ENCODE measurements around the gene NOC3L. TPM values are rescaled to one million over a fixed set of nuclear protein-coding genes. Genes with fewer than 3 reads are reported as not detected.

NOC3L gene
- total and polyA plus RNA-seq, 2 donors (not counting 1 experiment from before 2014, with no cell fraction given) = 10.2 to 42.0 TPM

GRCh38 chr10:94412449-94412848, 49.7 kb upstream of the NOC3L start:
- peaks cover 10% of the 10 kb centered on the region for H3K4me1 Mint-ChIP-seq
- no peak overlapping the region for H3K9ac ChIP-seq (ENCODE audit: low read length)
- H3K79me2 ChIP-seq (ENCODE audit: control insufficient read depth, insufficient read depth, low read length) = peaks cover 28% of the 10 kb centered on the region
- no peaks in the 10 kb centered on the region for H4K20me1 ChIP-seq (ENCODE audit: control insufficient read depth, insufficient read depth, low read length, poor library complexity, severe bottlenecking)
- no peaks in the 10 kb centered on the region for H3K9me3 ChIP-seq (ENCODE audit: control extremely low read depth in 1 of 3, control insufficient read depth in 2 of 3, insufficient read depth in 1 of 3, low read length in 2 of 3)
- H3K36me3 ChIP-seq (replicated peaks in 1 of 2; ENCODE audit: control extremely low read depth in 1 of 2, control insufficient read depth in 1 of 2, extremely low read depth in 1 of 2, insufficient read depth in 2 of 2, low read length in 1 of 2) = no peaks in the 10 kb centered on the region
- H3K27me3 Mint-ChIP-seq = peaks cover 3% of the 10 kb centered on the region
- no peak overlapping the region for H3K4me3 ChIP-seq (ENCODE audit: control extremely low read depth in 1 of 5, extremely low read depth in 1 of 5, insufficient read depth in 1 of 5, low read depth in 2 of 5, low read length in 4 of 5)
- no peaks in the 10 kb centered on the region for H3K4me1 ChIP-seq (ENCODE audit: control insufficient read depth in 2 of 2, insufficient read depth in 2 of 2, low read length in 2 of 2)
- ChIA-PET CTCF (interaction anchor here (1.1 to 4.5 kb wide), 3 partner anchors 9 to 92 kb away, joined by 5 to 23 read pairs (median 7); partner anchors contain the start of gene TBC1D12), POLR2A (no interaction called here)
- H3K27me3 ChIP-seq (replicated peaks in 1 of 4; ENCODE audit: control extremely low read depth in 1 of 4, control insufficient read depth in 3 of 4, insufficient read depth in 4 of 4, low read length in 3 of 4) = peaks cover 0 to 6% (median 2%) of the 10 kb centered on the region in 4 experiments
- WGBS (ENCODE audit: insufficient coverage) = no CpG with 5 or more reads among the region's 3 CpGs
- DNase-seq (no peak), ATAC-seq (ENCODE audit: low read depth) (no peak)
- no peak overlapping the region for H3K27ac ChIP-seq (ENCODE audit: low read length in 2 of 2)
- no peak overlapping the region for H3K4me2 ChIP-seq (replicated peaks; ENCODE audit: low read depth, low read length, poor library complexity, severe bottlenecking)
- no peak overlapping the region for H2AFZ ChIP-seq (ENCODE audit: insufficient read depth, low read depth, low read length, poor library complexity, severe bottlenecking)
- no peaks in the 10 kb centered on the region for H3K9me3 Mint-ChIP-seq (ENCODE audit: insufficient read depth)
- no peak for TF ChIP-seq EZH2 (IDR thresholded peaks at IDR 0.05; ENCODE audit: borderline replicate concordance, insufficient read depth, low read depth, low read length, poor library complexity, severe bottlenecking)
- TF ChIP-seq, protein P1, sequence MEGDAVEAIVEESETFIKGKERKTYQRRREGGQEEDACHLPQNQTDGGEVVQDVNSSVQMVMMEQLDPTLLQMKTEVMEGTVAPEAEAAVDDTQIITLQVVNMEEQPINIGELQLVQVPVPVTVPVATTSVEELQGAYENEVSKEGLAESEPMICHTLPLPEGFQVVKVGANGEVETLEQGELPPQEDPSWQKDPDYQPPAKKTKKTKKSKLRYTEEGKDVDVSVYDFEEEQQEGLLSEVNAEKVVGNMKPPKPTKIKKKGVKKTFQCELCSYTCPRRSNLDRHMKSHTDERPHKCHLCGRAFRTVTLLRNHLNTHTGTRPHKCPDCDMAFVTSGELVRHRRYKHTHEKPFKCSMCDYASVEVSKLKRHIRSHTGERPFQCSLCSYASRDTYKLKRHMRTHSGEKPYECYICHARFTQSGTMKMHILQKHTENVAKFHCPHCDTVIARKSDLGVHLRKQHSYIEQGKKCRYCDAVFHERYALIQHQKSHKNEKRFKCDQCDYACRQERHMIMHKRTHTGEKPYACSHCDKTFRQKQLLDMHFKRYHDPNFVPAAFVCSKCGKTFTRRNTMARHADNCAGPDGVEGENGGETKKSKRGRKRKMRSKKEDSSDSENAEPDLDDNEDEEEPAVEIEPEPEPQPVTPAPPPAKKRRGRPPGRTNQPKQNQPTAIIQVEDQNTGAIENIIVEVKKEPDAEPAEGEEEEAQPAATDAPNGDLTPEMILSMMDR (IDR thresholded peaks at IDR 0.05) = no peak
- intact Hi-C loops (cut with micrococcal nuclease) = no loop called here
- H3K27ac Mint-ChIP-seq = no peak overlapping the region
- H3K4me3 Mint-ChIP-seq = no peak overlapping the region

- ChIA-PET POLR2A (no interaction called here), CTCF (interaction anchor here (1.4 to 4.5 kb wide), 4 partner anchors 8 to 60 kb away, joined by 3 to 23 read pairs (median 6); partner anchors contain the start of gene TBC1D12)
- Histone ChIP-seq H3K79me2 (ENCODE audit: control insufficient read depth, insufficient read depth, low read length) (peaks cover 40% of the 10 kb centered on the region), H3K9ac (ENCODE audit: low read length) (no peak overlapping the region), H3K4me1 (ENCODE audit: control insufficient read depth in 2 of 2, insufficient read depth in 2 of 2, low read length in 2 of 2) (no peaks in the 10 kb centered on the region), H3K9me3 (ENCODE audit: control extremely low read depth in 1 of 3, control insufficient read depth in 2 of 3, insufficient read depth in 1 of 3, low read length in 2 of 3) (no peaks in the 10 kb centered on the region), H3K27ac (ENCODE audit: low read length in 2 of 2) (no peak overlapping the region), H2AFZ (ENCODE audit: insufficient read depth, low read depth, low read length, poor library complexity, severe bottlenecking) (no peak overlapping the region), H3K4me2 (replicated peaks; ENCODE audit: low read depth, low read length, poor library complexity, severe bottlenecking) (no peak overlapping the region), H3K4me3 (ENCODE audit: control extremely low read depth in 1 of 5, extremely low read depth in 1 of 5, insufficient read depth in 1 of 5, low read depth in 2 of 5, low read length in 4 of 5) (no peak overlapping the region), H3K36me3 (replicated peaks in 1 of 2; ENCODE audit: control extremely low read depth in 1 of 2, control insufficient read depth in 1 of 2, extremely low read depth in 1 of 2, insufficient read depth in 2 of 2, low read length in 1 of 2) (no peaks in the 10 kb centered on the region), H4K20me1 (ENCODE audit: control insufficient read depth, insufficient read depth, low read length, poor library complexity, severe bottlenecking) (no peaks in the 10 kb centered on the region), H3K27me3 (replicated peaks in 1 of 4; ENCODE audit: control extremely low read depth in 1 of 4, control insufficient read depth in 3 of 4, insufficient read depth in 4 of 4, low read length in 3 of 4) (peaks cover 0 to 6% (median 2%) of the 10 kb centered on the region in 4 experiments)
- Mint-ChIP-seq H3K27me3 (peaks cover 8% of the 10 kb centered on the region), H3K9me3 (ENCODE audit: insufficient read depth) (no peaks in the 10 kb centered on the region), H3K4me1 (peaks cover 7% of the 10 kb centered on the region), H3K27ac (no peak overlapping the region), H3K4me3 (no peak overlapping the region)
- intact Hi-C loops (cut with micrococcal nuclease) = no loop called here
- DNase-seq = no peak
- WGBS (ENCODE audit: insufficient coverage) = 100% methylated on average over 1 of the region's 3 CpGs
- no peak for ATAC-seq (ENCODE audit: low read depth)
- TF ChIP-seq, protein P1 (IDR thresholded peaks at IDR 0.05) = no peak
- no peak for TF ChIP-seq EZH2 (IDR thresholded peaks at IDR 0.05; ENCODE audit: borderline replicate concordance, insufficient read depth, low read depth, low read length, poor library complexity, severe bottlenecking)
Measured at GRCh38 chr10:94411304-94411703, 48.6 kb upstream of the NOC3L start.

Data from B cell (primary cell).